GM12878 (cell line): ENCODE measurements around the gene ADAMTSL1.

Experiments used
- FOXK2 ChIP-seq: fragments of 450-650 bp; IDR thresholded peaks from 2 replicates; pipeline ENCODE4 v1.6.1; 2017; ENCODE audit warnings: mild to moderate bottlenecking, moderate library complexity
- KDM1A ChIP-seq: fragments of 200-600 bp; sonication (generic); IDR thresholded peaks from 2 replicates; pipeline ENCODE4 v1.6.1; 2016; ENCODE audit warnings: borderline replicate concordance
- ZNF24 ChIP-seq: fragments of 450-650 bp; IDR thresholded peaks from 2 replicates; pipeline ENCODE4 v1.6.1; 2017; ENCODE audit warnings: antibody characterized with exemption, mild to moderate bottlenecking
- TF ChIP-seq, protein P1 (sequence below), 3 experiments: IDR thresholded peaks in 2 of 3; conservative IDR thresholded peaks in 1 of 3; 2 replicates each; pipeline ENCODE4 v1.5.1; 2011; ENCODE audit warnings: low read depth in 3 of 3, low read length in 3 of 3, mild to moderate bottlenecking in 3 of 3, control low read depth in 2 of 3, moderate library complexity in 2 of 3, inconsistent platforms in 1 of 3, mixed read lengths in 1 of 3; ENCODE audit not compliant: control insufficient read depth in 2 of 3, insufficient read depth in 1 of 3; ENCODE audit errors: extremely low read depth in 1 of 3

DNA sequence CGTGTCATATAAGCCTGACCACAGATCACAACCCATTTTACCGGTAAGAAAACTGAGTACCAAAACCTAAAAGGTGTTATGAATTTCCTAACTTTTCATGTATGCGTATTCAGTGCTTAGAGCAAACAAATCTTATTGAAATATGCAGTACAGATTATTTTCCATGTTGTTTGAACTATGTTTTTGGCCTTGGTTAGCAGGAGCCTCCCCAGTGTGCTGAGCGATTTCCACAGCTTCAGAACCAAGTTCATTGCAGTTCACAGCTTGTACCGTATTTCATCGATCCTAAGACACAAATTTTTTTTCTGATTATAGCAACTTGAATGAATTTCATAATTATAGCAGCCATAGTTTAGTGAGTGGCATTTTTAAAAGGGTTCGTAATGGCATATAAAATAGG, 13.7 kb downstream of the ADAMTSL1 start:
- no peak for TF ChIP-seq KDM1A
- TF ChIP-seq, protein P1, sequence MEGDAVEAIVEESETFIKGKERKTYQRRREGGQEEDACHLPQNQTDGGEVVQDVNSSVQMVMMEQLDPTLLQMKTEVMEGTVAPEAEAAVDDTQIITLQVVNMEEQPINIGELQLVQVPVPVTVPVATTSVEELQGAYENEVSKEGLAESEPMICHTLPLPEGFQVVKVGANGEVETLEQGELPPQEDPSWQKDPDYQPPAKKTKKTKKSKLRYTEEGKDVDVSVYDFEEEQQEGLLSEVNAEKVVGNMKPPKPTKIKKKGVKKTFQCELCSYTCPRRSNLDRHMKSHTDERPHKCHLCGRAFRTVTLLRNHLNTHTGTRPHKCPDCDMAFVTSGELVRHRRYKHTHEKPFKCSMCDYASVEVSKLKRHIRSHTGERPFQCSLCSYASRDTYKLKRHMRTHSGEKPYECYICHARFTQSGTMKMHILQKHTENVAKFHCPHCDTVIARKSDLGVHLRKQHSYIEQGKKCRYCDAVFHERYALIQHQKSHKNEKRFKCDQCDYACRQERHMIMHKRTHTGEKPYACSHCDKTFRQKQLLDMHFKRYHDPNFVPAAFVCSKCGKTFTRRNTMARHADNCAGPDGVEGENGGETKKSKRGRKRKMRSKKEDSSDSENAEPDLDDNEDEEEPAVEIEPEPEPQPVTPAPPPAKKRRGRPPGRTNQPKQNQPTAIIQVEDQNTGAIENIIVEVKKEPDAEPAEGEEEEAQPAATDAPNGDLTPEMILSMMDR (IDR thresholded peaks at IDR 0.05 in 2 of 3, conservative IDR thresholded peaks at IDR 0.05 in 1 of 3; ENCODE audit: control insufficient read depth in 2 of 3, extremely low read depth in 1 of 3, insufficient read depth in 1 of 3, low read depth in 3 of 3, low read length in 3 of 3), result no peak
- no peak for TF ChIP-seq ZNF24
- TF ChIP-seq FOXK2, result no peak
